HCT116 (cell line): ENCODE results near the gene ADGRV1. TPM values are rescaled to one million over a fixed set of nuclear protein-coding genes. Genes with fewer than 3 reads are reported as not detected.
A peak's percentile ranks its signal among the peaks of the same experiment; 100 is the strongest.

Source experiments
- ATAC-seq: fragments of 200-7000 bp; cut with Tn5 transposase; 2 replicates; pipeline ENCODE4 v1.9.1; 2020; ENCODE audit warnings: mild to moderate bottlenecking, moderate library complexity
- BruUV-seq: library from RNA; stranded (reverse); fragments of 400-500 nt; replicated peaks from 2 replicates; lab custom pipeline; 2021; lab: Mats Ljungman, UMichigan
- CTCF ChIA-PET: fragments of 300-600 bp; sonication (Branson Sonifier 250); formaldehyde crosslinking; loops from one replicate; lab custom pipeline; 2021; ENCODE audit warnings: antibody characterized with exemption; lab: Charles Lee
- POLR2A ChIA-PET: fragments of 300-600, 350-600 bp; sonication (Branson Sonifier 250); formaldehyde crosslinking; loops from one replicate; lab custom pipeline; 2021; ENCODE audit warnings: antibody characterized with exemption; lab: Charles Lee
- RAD21 ChIA-PET, 2 experiments: fragments of 300-600 bp; sonication (Branson Sonifier 250); formaldehyde crosslinking; loops; one replicate each; lab custom pipeline; 2023; ENCODE audit warnings: low total read pairs in 2 of 2; ENCODE audit not compliant: uncharacterized antibody in 2 of 2, unreplicated experiment in 2 of 2, low non-redundant PET in 1 of 2; lab: Charles Lee
- DNase-seq: peaks from one replicate; pipeline ENCODE4 v3.0.0-alpha.2; 2010; ENCODE audit warnings: low read depth, low spot score
- H2AFZ ChIP-seq: fragments of 200-600 bp; shearing (Covaris generic), sonication (generic); 2 replicates; pipeline ENCODE4 v1.6.1; 2017; ENCODE audit warnings: low read depth, mixed run types, mixed read lengths, antibody characterized with exemption, low read length; ENCODE audit not compliant: poor library complexity, severe bottlenecking
- H3K27ac ChIP-seq: 2 replicates; pipeline ENCODE4 v1.5.1; 2012; ENCODE audit warnings: low read depth, low read length
- H3K27me3 ChIP-seq: fragments of 200-600 bp; sonication (generic); 2 replicates; pipeline ENCODE4 v1.6.1; 2016; ENCODE audit warnings: mixed run types, low read length, mixed read lengths; ENCODE audit not compliant: insufficient read depth
- H3K36me3 ChIP-seq, 2 experiments: fragments of 200-500 bp in 1 of 2; fragments of 200-600 bp in 1 of 2; sonication (Bioruptor generic) in 1 of 2; sonication (generic) in 1 of 2; 2 replicates each; pipeline versions ENCODE4 v1.5.1 to v1.6.1; 2014 to 2016; ENCODE audit warnings: low read length in 2 of 2, inconsistent platforms in 1 of 2, mixed read lengths in 1 of 2, mixed run types in 1 of 2; ENCODE audit not compliant: insufficient read depth in 2 of 2, control insufficient read depth in 1 of 2
- H3K4me1 ChIP-seq, 2 experiments: fragments of 200-600 bp in 1 of 2; sonication (generic) in 1 of 2; 2 replicates each; pipeline versions ENCODE4 v1.5.1 to v1.6.1; 2012 to 2017; ENCODE audit warnings: low read length in 2 of 2, inconsistent platforms in 1 of 2, mild to moderate bottlenecking in 1 of 2, mixed read lengths in 1 of 2, mixed run types in 1 of 2, moderate library complexity in 1 of 2; ENCODE audit not compliant: insufficient read depth in 2 of 2, control insufficient read depth in 1 of 2
- H3K4me2 ChIP-seq: fragments of 200-600 bp; sonication (generic); 2 replicates; pipeline ENCODE4 v1.6.1; 2017; ENCODE audit warnings: mixed run types, low read length, mixed read lengths
- H3K4me3 ChIP-seq, 2 experiments: fragments of 200-600 bp in 1 of 2; sonication (generic) in 1 of 2; replicated peaks in 1 of 2; 2 replicates each; pipeline ENCODE4 v1.5.1; 2011 to 2016; ENCODE audit warnings: low read length in 2 of 2, control low read depth in 1 of 2, low read depth in 1 of 2, mild to moderate bottlenecking in 1 of 2, mixed read lengths in 1 of 2, mixed run types in 1 of 2
- H3K79me2 ChIP-seq: fragments of 200-600 bp; sonication (generic); 2 replicates; pipeline ENCODE4 v1.6.1; 2017; ENCODE audit warnings: mild to moderate bottlenecking, mixed run types, low read length, moderate library complexity, mixed read lengths; ENCODE audit not compliant: insufficient read depth
- H3K9ac ChIP-seq: fragments of 200-600 bp; sonication (generic); 2 replicates; pipeline ENCODE4 v1.6.1; 2016; ENCODE audit warnings: low read length, mixed read lengths
- H3K9me2 ChIP-seq: fragments of 200-600 bp; sonication (generic), shearing (Covaris generic); 2 replicates; pipeline ENCODE4 v1.6.1; 2017; ENCODE audit warnings: mixed run types, mild to moderate bottlenecking, moderate library complexity; ENCODE audit not compliant: insufficient read depth
- H3K9me3 ChIP-seq, 2 experiments: fragments of 200-500 bp in 1 of 2; fragments of 200-600 bp in 1 of 2; sonication (Bioruptor generic) in 1 of 2; sonication (generic) in 1 of 2; 2 replicates each; pipeline ENCODE4 v1.6.1; 2014 to 2017; ENCODE audit warnings: low read length in 2 of 2, mixed read lengths in 2 of 2, inconsistent platforms in 1 of 2, low read depth in 1 of 2, mild to moderate bottlenecking in 1 of 2, mixed run types in 1 of 2, moderate library complexity in 1 of 2; ENCODE audit not compliant: control insufficient read depth in 1 of 2, insufficient read depth in 1 of 2
- H4K20me1 ChIP-seq: fragments of 200-600 bp; sonication (generic), shearing (Covaris generic); 2 replicates; pipeline ENCODE4 v1.6.1; 2017; ENCODE audit warnings: mixed run types, mild to moderate bottlenecking, moderate library complexity; ENCODE audit not compliant: insufficient read depth
- EGR1 ChIP-seq: IDR thresholded peaks from 2 replicates; pipeline ENCODE4 v1.6.1; 2012; ENCODE audit warnings: low read depth
- EZH2 ChIP-seq: fragments of 200-600 bp; sonication (generic); IDR thresholded peaks from 2 replicates; pipeline ENCODE4 v1.6.1; 2017; ENCODE audit warnings: antibody characterized with exemption, mixed run types
- EZH2phosphoT487 ChIP-seq: fragments of 200-600 bp; IDR thresholded peaks from 2 replicates; pipeline ENCODE4 v1.6.1; 2018; ENCODE audit warnings: antibody characterized with exemption, borderline replicate concordance
- FOSL1 ChIP-seq: IDR thresholded peaks from 2 replicates; pipeline ENCODE4 v1.6.1; 2012; ENCODE audit warnings: low read depth
- JUND ChIP-seq: IDR thresholded peaks from 2 replicates; pipeline ENCODE4 v1.6.1; 2012
- POLR2A ChIP-seq: IDR thresholded peaks from 2 replicates; pipeline ENCODE4 v1.7.0; 2011; ENCODE audit warnings: borderline replicate concordance; ENCODE audit not compliant: insufficient read depth, insufficient read length; ENCODE audit errors: extremely low read depth
- POLR2AphosphoS5 ChIP-seq: IDR thresholded peaks from 2 replicates; pipeline ENCODE4 v1.6.1; 2011; ENCODE audit warnings: mild to moderate bottlenecking, low read depth, low read length, moderate library complexity
- SIN3A ChIP-seq: IDR thresholded peaks from 2 replicates; pipeline ENCODE4 v1.6.1; 2012; ENCODE audit warnings: low read depth
- SP1 ChIP-seq: IDR thresholded peaks from 2 replicates; pipeline ENCODE4 v1.6.1; 2012; ENCODE audit warnings: low read depth
- YY1 ChIP-seq: IDR thresholded peaks from 2 replicates; pipeline ENCODE4 v1.6.1; 2011; ENCODE audit warnings: low read length, low read depth, moderate library complexity, mild to moderate bottlenecking; ENCODE audit not compliant: insufficient replicate concordance; ENCODE audit errors: extremely low read depth
- ZFX ChIP-seq: fragments of 450-650 bp; IDR thresholded peaks from 2 replicates; pipeline ENCODE4 v1.6.1; 2017
- intact Hi-C: fragments of 100-400 bp; cut with micrococcal nuclease; formaldehyde crosslinking; loops from 2 replicates; pipeline ENCODE4 v1.10.0; 2022
- total RNA-seq: library from RNA; stranded (reverse); gene quantifications from one replicate; pipeline ENCODE4 v1.2.1, GENCODE V29; 2021; ENCODE audit not compliant: unreplicated experiment
- TF ChIP-seq, protein P1 (sequence below): IDR thresholded peaks from 2 replicates; pipeline ENCODE4 v1.6.1; 2012

The ADGRV1 gene
- total RNA-seq, 1 experiment from 2014 or later = 6.0 TPM

DNA sequence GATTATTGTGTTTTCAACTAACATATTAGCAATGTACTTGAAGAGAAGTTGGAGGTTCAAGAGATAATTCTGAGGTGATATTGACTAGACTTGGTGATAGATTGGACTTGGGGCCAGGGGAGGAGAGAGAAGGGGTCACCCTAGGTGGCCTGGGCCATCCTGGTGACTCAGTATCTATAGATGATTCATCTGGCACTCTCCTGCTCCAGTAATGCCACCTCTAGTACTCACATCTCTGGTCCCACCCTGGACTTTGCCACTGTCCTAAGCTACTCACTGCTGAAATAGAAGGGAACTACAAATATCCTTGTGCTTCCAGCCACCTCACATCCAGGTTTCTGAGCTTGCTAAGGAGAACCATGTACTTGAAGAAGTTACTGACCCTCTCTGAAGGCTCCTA lies 574.6 kb downstream of the ADGRV1 start:
- no peak for DNase-seq
- no TSS peak for BruUV-seq
- H3K9me2 ChIP-seq = no peaks in the 10 kb centered on the region
- H3K4me3 ChIP-seq = no peak overlapping the region
- no peak for TF ChIP-seq JUND
- peak; percentile 33 for TF ChIP-seq FOSL1
- ATAC-seq = no peak
- H3K4me2 ChIP-seq = peak overlapping the region; percentile 27
- no peaks in the 10 kb centered on the region for H3K36me3 ChIP-seq
- POLR2A ChIA-PET = no interaction called here
- no peaks in the 10 kb centered on the region for H3K79me2 ChIP-seq
- H3K27ac ChIP-seq = no peak overlapping the region
- no peak overlapping the region for H2AFZ ChIP-seq
- no peak overlapping the region for H3K9ac ChIP-seq
- RAD21 ChIA-PET = no interaction called here
- no peaks in the 10 kb centered on the region for H3K27me3 ChIP-seq
- H3K9me3 ChIP-seq = no peaks in the 10 kb centered on the region
- intact Hi-C loops = no loop called here
- H3K4me1 ChIP-seq = peaks cover 6 to 26% of the 10 kb centered on the region in 2 experiments; a peak in 2 of 4 replicates
- H4K20me1 ChIP-seq = no peaks in the 10 kb centered on the region
- CTCF ChIA-PET = no interaction called here

DNA sequence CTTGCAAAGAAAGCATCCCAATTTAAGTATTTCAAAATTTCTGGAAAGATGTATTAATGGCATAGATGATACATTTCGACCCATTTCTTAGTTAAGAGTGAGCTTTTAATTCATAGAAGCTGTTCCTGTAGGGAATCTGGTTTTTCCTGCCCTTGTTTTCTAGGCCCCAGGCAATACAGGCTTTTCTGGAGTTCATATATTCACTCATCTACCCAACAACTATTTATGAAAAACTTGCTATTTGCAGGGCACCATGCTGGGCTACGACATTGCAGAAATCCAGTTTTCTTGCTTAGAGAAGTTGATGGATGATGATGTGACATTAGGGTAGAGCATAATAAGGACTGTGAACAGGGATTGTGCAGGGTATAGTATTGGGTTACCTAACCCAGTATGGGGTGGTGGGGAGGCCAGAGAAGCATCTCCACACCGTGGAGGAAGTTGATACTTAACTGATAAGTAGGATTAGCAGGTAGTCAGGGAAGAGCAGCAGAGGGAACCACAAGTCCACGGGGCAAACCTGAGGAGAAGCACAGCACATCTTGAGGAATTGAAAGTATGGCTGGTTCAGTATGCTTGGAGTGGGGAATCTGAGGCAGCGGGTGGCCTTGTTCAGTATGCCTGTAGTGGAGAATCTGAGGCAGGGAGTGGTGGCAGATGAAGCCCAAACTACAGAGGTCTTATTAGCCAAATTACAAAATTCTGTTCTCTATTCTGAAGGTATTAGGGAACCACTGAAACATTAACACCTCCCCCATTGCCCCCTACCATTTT lies 577.1 kb downstream of the ADGRV1 start:
- Histone ChIP-seq H3K27ac (no peak overlapping the region), H3K9ac (no peak overlapping the region), H4K20me1 (no peaks in the 10 kb centered on the region), H3K4me2 (peak overlapping the region; percentile 61), H3K79me2 (no peaks in the 10 kb centered on the region), H3K4me3 (no peak overlapping the region), H3K9me2 (no peaks in the 10 kb centered on the region), H3K36me3 (no peaks in the 10 kb centered on the region), H3K4me1 (peaks cover 6 to 26% of the 10 kb centered on the region in 2 experiments; a peak in 2 of 4 replicates), H2AFZ (peak overlapping the region; percentile 56), H3K9me3 (no peaks in the 10 kb centered on the region), H3K27me3 (no peaks in the 10 kb centered on the region)
- peak; percentile 61 for ATAC-seq
- RAD21 ChIA-PET = no interaction called here
- CTCF ChIA-PET = no interaction called here
- TF ChIP-seq POLR2A (no peak), FOSL1 (no peak), ZFX (no peak), POLR2AphosphoS5 (no peak), SIN3A (no peak), SP1 (no peak), EZH2phosphoT487 (no peak), EZH2 (no peak), EGR1 (no peak), YY1 (no peak), JUND (no peak)
- TF ChIP-seq, protein P1, sequence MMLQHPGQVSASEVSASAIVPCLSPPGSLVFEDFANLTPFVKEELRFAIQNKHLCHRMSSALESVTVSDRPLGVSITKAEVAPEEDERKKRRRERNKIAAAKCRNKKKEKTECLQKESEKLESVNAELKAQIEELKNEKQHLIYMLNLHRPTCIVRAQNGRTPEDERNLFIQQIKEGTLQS = no peak
- no TSS peak for BruUV-seq
- POLR2A ChIA-PET = interaction anchor here (1.0 kb wide), 1 partner anchor 247 kb away, joined by 3 read pairs; the partner anchor contains the start of gene ARRDC3
- intact Hi-C loops = no loop called here
- no peak for DNase-seq
